ENCODE measurements around the gene CDH23.

The CDH23 gene

DNA sequence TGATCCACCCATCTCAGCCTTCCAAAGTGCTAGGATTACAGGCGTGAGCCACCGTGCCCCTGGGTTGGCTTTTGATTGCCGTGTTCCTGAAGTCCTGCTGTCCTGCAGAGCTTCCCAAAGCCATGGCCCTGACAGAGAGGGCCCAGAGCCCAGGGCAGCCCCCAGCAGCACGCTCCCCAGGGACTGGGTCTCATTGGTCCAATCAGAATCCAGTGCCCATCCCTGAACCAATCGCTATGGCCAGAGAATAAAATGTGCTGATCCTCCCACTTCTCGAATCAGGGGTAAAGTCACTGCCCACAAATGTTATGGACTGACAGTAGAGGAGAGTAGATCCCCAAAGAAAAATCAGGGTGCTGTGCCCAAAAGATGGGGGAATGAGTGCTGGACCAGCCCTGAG lies 327.8 kb downstream of the CDH23 start:
- POLR2A ChIA-PET: no interaction called here
- TF ChIP-seq CTBP1 (IDR thresholded peaks at IDR 0.05; ENCODE audit: borderline replicate concordance) (no peak), BHLHE40 (IDR thresholded peaks at IDR 0.05; ENCODE audit: borderline replicate concordance) (no peak), SP1 (IDR thresholded peaks at IDR 0.05) (no peak), NFRKB (IDR thresholded peaks at IDR 0.05) (no peak), ELF4 (IDR thresholded peaks at IDR 0.05) (no peak), FOXA1 (IDR thresholded peaks at IDR 0.05) (no peak), FOXK2 (IDR thresholded peaks at IDR 0.05) (no peak), FOXM1 (IDR thresholded peaks at IDR 0.05; ENCODE audit: borderline replicate concordance) (no peak), HDGF (IDR thresholded peaks at IDR 0.05; ENCODE audit: borderline replicate concordance) (no peak), LEF1 (IDR thresholded peaks at IDR 0.05; ENCODE audit: borderline replicate concordance) (no peak), L3MBTL2 (conservative IDR thresholded peaks at IDR 0.05) (no peak), TARDBP (IDR thresholded peaks at IDR 0.05) (no peak), SUZ12 (IDR thresholded peaks at IDR 0.05) (no peak), ZNF384 (IDR thresholded peaks at IDR 0.05) (no peak)
- CTCF ChIA-PET: interaction anchor here (1.7 to 2.0 kb wide), 2 partner anchors 13 to 29 kb away, joined by 5 to 7 read pairs; no protein-coding TSS in a partner anchor
- DNase-seq (ENCODE audit: extremely low spot score): no peak

DNA sequence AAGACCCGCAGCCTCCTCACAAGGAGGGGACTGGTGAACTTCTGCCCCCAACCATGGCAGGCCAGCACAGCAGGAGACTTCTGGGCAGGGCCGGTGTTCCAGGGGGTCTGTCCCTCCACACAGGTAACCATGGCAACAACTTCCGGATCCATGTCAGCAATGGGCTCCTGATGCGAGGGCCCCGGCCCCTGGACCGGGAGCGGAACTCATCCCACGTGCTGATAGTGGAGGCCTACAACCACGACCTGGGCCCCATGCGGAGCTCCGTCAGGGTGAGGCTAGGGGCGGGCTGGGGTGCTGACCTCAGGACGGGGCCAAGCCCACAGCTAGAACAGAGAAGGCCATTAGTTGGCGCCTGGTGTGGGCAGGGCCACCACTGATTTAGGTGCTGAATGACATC lies 328.5 kb downstream of the CDH23 start:
- ChIA-PET CTCF (no interaction called here), POLR2A (no interaction called here)
- no peak for TF ChIP-seq FOXK2 (IDR thresholded peaks at IDR 0.05)
- no peak for TF ChIP-seq FOXA1 (IDR thresholded peaks at IDR 0.05)
- no peak for TF ChIP-seq SP1 (IDR thresholded peaks at IDR 0.05)
- no peak for DNase-seq (ENCODE audit: extremely low spot score)

DNA sequence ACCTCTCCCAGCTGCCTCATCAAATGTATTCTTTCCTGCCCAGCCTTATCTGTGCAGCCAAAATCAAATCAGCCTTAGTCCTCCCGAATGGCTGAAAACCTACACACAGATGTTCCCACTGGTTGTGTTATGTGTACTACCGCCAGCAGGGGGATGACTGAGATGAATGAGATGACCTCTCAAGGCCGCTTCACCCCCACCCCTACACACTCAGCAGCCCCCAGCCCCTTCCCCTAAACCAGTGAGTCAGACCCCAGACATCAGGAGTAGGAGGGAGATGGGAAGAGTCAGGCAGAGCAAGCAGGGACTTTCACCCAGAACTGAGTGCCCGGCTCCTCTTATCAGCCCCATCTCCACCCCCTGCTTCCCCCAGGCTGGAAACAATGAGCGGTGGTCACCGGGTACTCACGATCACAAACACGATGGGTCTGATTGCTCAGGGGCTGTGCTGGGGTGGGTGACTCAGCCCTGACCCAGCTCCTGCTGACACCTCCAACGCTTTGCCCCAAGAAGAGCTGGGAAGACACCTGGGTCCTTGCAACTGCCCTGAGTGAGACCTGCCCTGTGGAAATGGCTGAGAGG lies 329.4 kb downstream of the CDH23 start:
- TF ChIP-seq CTBP1 (IDR thresholded peaks at IDR 0.05; ENCODE audit: borderline replicate concordance) (no peak), LEF1 (IDR thresholded peaks at IDR 0.05; ENCODE audit: borderline replicate concordance) (no peak), FOXK2 (IDR thresholded peaks at IDR 0.05) (no peak), L3MBTL2 (conservative IDR thresholded peaks at IDR 0.05) (no peak), SUZ12 (IDR thresholded peaks at IDR 0.05) (no peak), ZNF384 (IDR thresholded peaks at IDR 0.05) (no peak), ARNT (IDR thresholded peaks at IDR 0.05) (no peak), SP1 (IDR thresholded peaks at IDR 0.05) (no peak), HDGF (IDR thresholded peaks at IDR 0.05; ENCODE audit: borderline replicate concordance) (no peak), BHLHE40 (IDR thresholded peaks at IDR 0.05; ENCODE audit: borderline replicate concordance) (no peak), TARDBP (IDR thresholded peaks at IDR 0.05) (no peak), FOXM1 (IDR thresholded peaks at IDR 0.05; ENCODE audit: borderline replicate concordance) (no peak), NFRKB (IDR thresholded peaks at IDR 0.05) (no peak)
- TF ChIP-seq, protein P1, sequence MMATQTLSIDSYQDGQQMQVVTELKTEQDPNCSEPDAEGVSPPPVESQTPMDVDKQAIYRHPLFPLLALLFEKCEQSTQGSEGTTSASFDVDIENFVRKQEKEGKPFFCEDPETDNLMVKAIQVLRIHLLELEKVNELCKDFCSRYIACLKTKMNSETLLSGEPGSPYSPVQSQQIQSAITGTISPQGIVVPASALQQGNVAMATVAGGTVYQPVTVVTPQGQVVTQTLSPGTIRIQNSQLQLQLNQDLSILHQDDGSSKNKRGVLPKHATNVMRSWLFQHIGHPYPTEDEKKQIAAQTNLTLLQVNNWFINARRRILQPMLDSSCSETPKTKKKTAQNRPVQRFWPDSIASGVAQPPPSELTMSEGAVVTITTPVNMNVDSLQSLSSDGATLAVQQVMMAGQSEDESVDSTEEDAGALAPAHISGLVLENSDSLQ (IDR thresholded peaks at IDR 0.05): no peak
- DNase-seq (ENCODE audit: extremely low spot score): peak; percentile 55
- CTCF ChIA-PET: no interaction called here
- POLR2A ChIA-PET: no interaction called here

DNA sequence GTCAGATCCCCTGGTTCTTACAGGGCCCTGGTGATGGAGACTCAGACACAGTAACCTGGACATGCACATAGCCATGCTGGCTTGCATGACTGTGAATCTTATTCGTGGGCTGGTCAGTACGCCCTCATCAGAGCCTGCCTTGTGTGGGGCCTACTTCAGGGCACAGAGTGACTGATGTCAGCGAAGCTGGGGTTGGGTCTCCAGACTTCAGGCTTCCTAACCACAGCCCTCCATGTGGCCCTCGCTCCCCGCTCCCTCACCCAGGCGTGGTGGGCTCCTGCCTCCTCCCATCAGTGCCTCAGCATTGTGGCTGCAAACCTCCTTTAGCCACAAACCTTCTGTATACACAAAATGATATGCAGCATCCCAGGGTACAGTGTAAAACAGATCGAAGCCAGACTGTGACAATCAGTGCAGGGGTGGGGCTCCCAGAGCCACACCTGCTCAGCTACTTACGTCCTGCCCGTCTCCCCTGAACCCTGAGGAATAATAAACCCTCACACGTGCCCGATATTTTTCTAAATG lies 329.9 kb downstream of the CDH23 start:
- CTCF ChIA-PET: no interaction called here
- TF ChIP-seq SP1 (IDR thresholded peaks at IDR 0.05) (no peak), CTBP1 (IDR thresholded peaks at IDR 0.05; ENCODE audit: borderline replicate concordance) (no peak), FOXK2 (IDR thresholded peaks at IDR 0.05) (no peak), SUZ12 (IDR thresholded peaks at IDR 0.05) (no peak), L3MBTL2 (conservative IDR thresholded peaks at IDR 0.05) (no peak), FOXA1 (IDR thresholded peaks at IDR 0.05) (no peak), LEF1 (IDR thresholded peaks at IDR 0.05; ENCODE audit: borderline replicate concordance) (no peak), TARDBP (IDR thresholded peaks at IDR 0.05) (no peak), BHLHE40 (IDR thresholded peaks at IDR 0.05; ENCODE audit: borderline replicate concordance) (no peak), NFRKB (IDR thresholded peaks at IDR 0.05) (no peak), ELF4 (IDR thresholded peaks at IDR 0.05) (no peak)
- TF ChIP-seq, protein P1 (IDR thresholded peaks at IDR 0.05): no peak
- DNase-seq (ENCODE audit: extremely low spot score): no peak
- POLR2A ChIA-PET: no interaction called here

DNA sequence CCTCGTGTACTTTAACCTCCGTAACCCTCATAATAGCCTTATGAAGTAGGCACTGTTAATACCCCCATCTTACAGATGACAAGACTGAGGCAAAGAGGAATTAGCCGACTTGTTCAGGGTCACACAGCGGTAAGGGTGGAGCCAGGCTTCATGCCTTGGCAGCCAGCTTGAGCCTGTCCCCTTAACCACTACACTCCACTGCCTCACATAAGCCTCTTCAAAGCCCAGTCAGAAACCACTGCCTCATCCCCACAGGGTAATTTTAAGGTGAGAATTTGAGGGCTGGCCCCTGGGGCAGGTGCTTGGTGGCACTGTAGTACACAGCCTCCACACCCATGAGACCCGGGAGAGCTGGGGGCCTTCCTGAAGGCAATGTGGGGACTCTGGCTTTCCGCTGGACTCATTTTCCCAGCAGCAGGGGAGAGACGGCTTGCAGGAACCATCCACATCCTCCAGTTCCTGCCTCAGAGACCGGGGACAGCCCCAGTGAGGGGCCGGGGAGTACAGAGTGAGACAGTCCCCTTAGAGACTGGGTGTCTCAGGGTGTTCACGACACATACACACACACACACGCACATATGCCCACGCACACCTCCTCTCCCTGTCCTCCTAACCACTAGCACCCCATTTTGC lies 330.5 kb downstream of the CDH23 start:
- DNase-seq (ENCODE audit: extremely low spot score): no peak
- ChIA-PET CTCF (no interaction called here), POLR2A (no interaction called here)
- no peak for TF ChIP-seq HDGF (IDR thresholded peaks at IDR 0.05; ENCODE audit: borderline replicate concordance)
- TF ChIP-seq FOXA1 (IDR thresholded peaks at IDR 0.05): no peak
- TF ChIP-seq, protein P1 (IDR thresholded peaks at IDR 0.05): no peak
- TF ChIP-seq L3MBTL2 (conservative IDR thresholded peaks at IDR 0.05): no peak
- no peak for TF ChIP-seq ARNT (IDR thresholded peaks at IDR 0.05)
- no peak for TF ChIP-seq LEF1 (IDR thresholded peaks at IDR 0.05; ENCODE audit: borderline replicate concordance)
- TF ChIP-seq SP1 (IDR thresholded peaks at IDR 0.05): no peak
- no peak for TF ChIP-seq SUZ12 (IDR thresholded peaks at IDR 0.05)
- TF ChIP-seq ELF4 (IDR thresholded peaks at IDR 0.05): no peak
- TF ChIP-seq TARDBP (IDR thresholded peaks at IDR 0.05): no peak
- TF ChIP-seq CTBP1 (IDR thresholded peaks at IDR 0.05; ENCODE audit: borderline replicate concordance): no peak
- TF ChIP-seq NFRKB (IDR thresholded peaks at IDR 0.05): no peak
- TF ChIP-seq BHLHE40 (IDR thresholded peaks at IDR 0.05; ENCODE audit: borderline replicate concordance): no peak
- TF ChIP-seq FOXM1 (IDR thresholded peaks at IDR 0.05; ENCODE audit: borderline replicate concordance): no peak
- no peak for TF ChIP-seq ZNF384 (IDR thresholded peaks at IDR 0.05)
- TF ChIP-seq FOXK2 (IDR thresholded peaks at IDR 0.05): no peak

Data from HEK293T (cell line).